Heart right ventricle (tissue), 16 donors: ENCODE data around the gene ZBTB1. TPM values are rescaled to one million over a fixed set of nuclear protein-coding genes. Genes with fewer than 3 reads are reported as not detected.

Experiments
- ATAC-seq, 8 donors: fragments of 200-7000 bp; cut with Tn5 transposase; one replicate each; pipeline ENCODE4 v1.9.1; 2020; ENCODE audit warnings: mild to moderate bottlenecking in 8 of 8, moderate library complexity in 8 of 8, moderate number of reproducible peaks in 1 of 8
- DNase-seq, 2 donors: peaks; one replicate each; pipeline ENCODE4 v3.0.0-alpha.2; 2020
- H3K27ac ChIP-seq, 10 donors: fragments of 200-600 bp; sonication (generic) in 2 of 10; one replicate each; pipeline versions ENCODE4 v1.5.0 to v1.8.0; 2020 to 2022; ENCODE audit warnings: mild to moderate bottlenecking in 3 of 10
- H3K27me3 ChIP-seq, 7 donors: fragments of 200-600 bp; one replicate each; pipeline ENCODE4 v1.8.0; 2021 to 2022; ENCODE audit warnings: mild to moderate bottlenecking in 2 of 7
- H3K36me3 ChIP-seq, 9 donors: fragments of 200-600 bp; sonication (generic) in 1 of 9; one replicate each; pipeline versions ENCODE4 v1.5.0 to v1.8.0; 2020 to 2022; ENCODE audit warnings: mild to moderate bottlenecking in 2 of 9
- H3K4me1 ChIP-seq, 9 donors: fragments of 200-600 bp; sonication (generic) in 1 of 9; one replicate each; pipeline versions ENCODE4 v1.5.0 to v1.8.0; 2020 to 2022; ENCODE audit warnings: mild to moderate bottlenecking in 4 of 9
- H3K4me3 ChIP-seq, 10 donors: fragments of 200-600 bp; sonication (generic) in 2 of 10; one replicate each; pipeline versions ENCODE4 v1.5.0 to v1.8.0; 2020 to 2022; ENCODE audit warnings: mild to moderate bottlenecking in 7 of 10, moderate library complexity in 2 of 10
- H3K9me3 ChIP-seq, 11 donors: fragments of 200-600 bp in 10 of 11; sonication (generic) in 2 of 11; one replicate each; pipeline versions ENCODE4 v1.5.0 to v1.8.0; 2013 to 2022; ENCODE audit warnings: mild to moderate bottlenecking in 2 of 11, control low read depth in 1 of 11, moderate library complexity in 1 of 11
- CTCF ChIP-seq, 9 donors: fragments of 200-600 bp; sonication (generic) in 2 of 9; IDR thresholded peaks; one replicate each; pipeline versions ENCODE4 v1.5.0 to v1.8.0; 2021 to 2022; ENCODE audit warnings: antibody characterized with exemption in 9 of 9, mild to moderate bottlenecking in 5 of 9, moderate library complexity in 1 of 9
- WGBS, 2 donors: extraction: QIAGEN DNeasy Blood & Tissue Kit; methylation state at CpG; one replicate each; pipeline ENCODE4 v1.1.7; 2013; ENCODE audit warnings: inconsistent platforms in 1 of 2; 5-methylcytosine and 5-hydroxymethylcytosine counted together
- intact Hi-C, 10 donors: fragments of 100-400 bp; cut with DNase I; formaldehyde crosslinking; loops; one replicate each; pipeline versions ENCODE4 v1.11.1 to v1.14.2; 2022
- polyA plus RNA-seq, 2 donors: library from polyadenylated mRNA; stranded (reverse); fragments of 200-250 nt; gene quantifications; one replicate each; pipeline ENCODE4 v1.2.3, GENCODE V29; 2013
- total RNA-seq, 10 donors: library from RNA; stranded (reverse); fragmentation: NEBNext Ultra II Directional in 3 of 10; extraction: Animal tissue kit (Norgen Biotek cat#: 25700) in 3 of 10; gene quantifications; one replicate each; pipeline versions ENCODE4 v1.2.1 to v1.2.4, GENCODE V29; 2021 to 2023
- donor health status: Arrhythmogenic right ventricular cardiomyopathy.
- donor health status: ischemic (EF 13 %, LVEDD 7.1; RV severe dilation, severe dysfunction).
- donor health status: healthy with polysubstance abuse.
- donor health status: DM: no; HTN: yes; CAD: no.
- donor health status: DM: no; HTN: no; CAD: no.
- donor health status: ischemic (EF 25% LVEDD 6.9; RV normal size, moderate dysfunction).
- donor health status: ischemic (EF 25% LVEDD 5.7; RV mildly dilated, moderate dysfunction).
- donor health status: healthy.
- donor health status: DM: yes; HTN: yes; CAD: no.
- donor health status: Ischemic cardiomyopathy.
- donor health status: ischemic (EF 35%, LVEDD 5.7; RV mildly dilated, moderate dysfunction).
- donor health status: nonischemic (EF 11% LVEDD 7.7; RV severe dilation, severe dysfunction).
- donor health status: DM: yes; HTN: yes; CAD: no.
- donor health status: PGD.
- donor health status: ischemic (EF 29% LVEDD 5.4; RV normal size, mild dysfunction).
- donor health status: nonischemic (EF 23%, LVEDD 6.1; RV moderate dilation, normal function).

ZBTB1 gene
- total and polyA plus RNA-seq, 12 donors, result 5.6 to 26.4 (median 20.6) TPM

DNA sequence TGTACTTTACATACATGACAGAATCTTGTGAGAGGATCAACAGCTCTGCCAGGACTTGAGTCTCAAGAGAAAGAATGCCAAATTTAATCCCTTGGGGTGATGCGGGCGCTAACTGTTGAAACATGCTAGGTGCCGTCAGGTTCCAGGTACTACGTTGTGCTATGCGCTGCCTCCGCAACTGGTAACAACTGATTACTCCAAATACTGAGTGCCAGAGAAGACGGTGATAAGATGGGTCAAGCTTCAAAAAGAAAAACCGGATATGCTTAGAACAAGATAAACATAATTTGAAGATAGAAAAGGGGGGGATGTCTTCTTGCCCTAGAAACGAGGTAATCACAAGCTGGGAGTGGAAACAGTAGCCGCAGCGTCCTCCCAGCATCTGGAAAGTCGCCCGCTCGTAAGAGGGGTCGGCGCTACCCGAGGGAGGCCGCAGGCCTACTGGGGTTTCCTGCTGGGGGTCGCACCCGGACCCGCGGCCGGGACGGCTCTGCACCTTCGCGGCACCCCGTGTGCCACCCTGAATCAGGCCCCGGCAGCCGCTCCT, 1.6 kb upstream of the ZBTB1 start:
- H3K4me1 ChIP-seq, result peaks cover 10 to 75% (median 59%) of the 10 kb centered on the region in 9 donors
- H3K36me3 ChIP-seq, result peaks cover 0 to 7% (median 0%) of the 10 kb centered on the region in 9 donors
- H3K9me3 ChIP-seq, result no peaks in the 10 kb centered on the region
- DNase-seq (no peak), ATAC-seq (peak in 6 of 8 donors; percentile 0 to 28 (median 2))
- no peaks in the 10 kb centered on the region for H3K27me3 ChIP-seq
- peak overlapping the region; percentile 97 to 100 (median 99) for H3K27ac ChIP-seq
- no peak for TF ChIP-seq CTCF (IDR thresholded peaks at IDR 0.05)
- H3K4me3 ChIP-seq, result peak overlapping the region; percentile 66 to 97 (median 79)
- intact Hi-C loops, result loop anchor here in 1 of 10 donors (10.0 kb wide), 1 partner anchor 158 kb away; no protein-coding TSS in a partner anchor
- 1% methylated on average over 29 of the region's 29 CpGs for WGBS, 2 donors

GRCh38 chr14:64503434-64504309, 898 bp upstream of the ZBTB1 start, which contains the start of gene ZBTB25:
Gene ZBTB25, minus strand, starts transcription at chr14:64503838. Its CDS starts 13,305 bp downstream, at chr14:64490533.
- peak within 1 kb of the TSS; percentile 97 to 100 (median 99) for H3K27ac ChIP-seq
- WGBS, 2 donors, result 0% methylated on average over 85 to 87 of the region's 87 CpGs
- peak; percentile 83 to 91 for DNase-seq
- intact Hi-C loops, result loop anchor here in 1 of 10 donors (10.0 kb wide), 1 partner anchor 159 kb away; no protein-coding TSS in a partner anchor
- no peaks in the 10 kb centered on the region for H3K36me3 ChIP-seq
- TF ChIP-seq CTCF (IDR thresholded peaks at IDR 0.05), result no peak
- no peaks in the 10 kb centered on the region for H3K9me3 ChIP-seq
- H3K4me1 ChIP-seq, result peaks cover 10 to 74% (median 65%) of the 10 kb centered on the region in 9 donors
- H3K27me3 ChIP-seq, result no peaks in the 10 kb centered on the region
- peak; percentile 78 to 93 (median 84) for ATAC-seq
- peak within 1 kb of the TSS; percentile 66 to 97 (median 79) for H3K4me3 ChIP-seq

GRCh38 chr14:64504897-64505794, 576 bp downstream of the ZBTB1 start:
- Histone ChIP-seq H3K9me3 (no peaks in the 10 kb centered on the region), H3K27me3 (no peaks in the 10 kb centered on the region), H3K27ac (peak overlapping the region; percentile 97 to 100 (median 99)), H3K4me1 (peaks cover 10 to 72% (median 69%) of the 10 kb centered on the region in 9 donors), H3K36me3 (no peaks in the 10 kb centered on the region), H3K4me3 (peak overlapping the region; percentile 66 to 97 (median 79))
- DNase-seq (peak; percentile 89 to 93), ATAC-seq (peak; percentile 45 to 76 (median 68))
- intact Hi-C loops, result loop anchor here in 1 of 10 donors (10.0 kb wide), 1 partner anchor 160 kb away; no protein-coding TSS in a partner anchor
- WGBS, 2 donors, result 0 to 1% methylated on average over 65 to 68 of the region's 68 CpGs
- no peak for TF ChIP-seq CTCF (IDR thresholded peaks at IDR 0.05)
